ENCODE measurements around the gene BST1.

BST1 gene

GRCh38 chr4:15676899-15677298 lies 26.0 kb upstream of the BST1 start:
- no peak for DNase-seq

- no peak for DNase-seq
Measured at GRCh38 chr4:15677507-15677988, 25.3 kb upstream of the BST1 start.

DNA sequence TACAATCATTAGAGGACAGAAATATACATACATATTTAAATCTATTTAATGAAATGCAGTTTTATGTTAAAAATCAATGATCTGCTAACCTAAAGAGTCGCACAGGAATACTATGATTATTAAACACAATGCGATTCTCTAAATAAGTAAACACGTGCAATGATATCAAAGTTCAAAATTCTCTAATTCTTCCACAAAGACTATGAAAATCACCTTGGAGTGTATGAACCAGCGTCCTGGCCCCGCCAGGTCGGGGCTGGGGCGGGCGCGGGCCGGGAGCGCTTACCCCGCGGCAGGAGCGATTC lies 21.8 kb upstream of the BST1 start:
- DNase-seq = no peak

GRCh38 chr4:15681372-15682241 lies 21.3 kb upstream of the BST1 start, which contains the start of gene FAM200B:
Gene FAM200B, plus strand, starts transcription at chr4:15681827. Its CDS starts 5,151 bp downstream, at chr4:15686978.
- peak; percentile 83 to 97 (median 93) for DNase-seq

DNA sequence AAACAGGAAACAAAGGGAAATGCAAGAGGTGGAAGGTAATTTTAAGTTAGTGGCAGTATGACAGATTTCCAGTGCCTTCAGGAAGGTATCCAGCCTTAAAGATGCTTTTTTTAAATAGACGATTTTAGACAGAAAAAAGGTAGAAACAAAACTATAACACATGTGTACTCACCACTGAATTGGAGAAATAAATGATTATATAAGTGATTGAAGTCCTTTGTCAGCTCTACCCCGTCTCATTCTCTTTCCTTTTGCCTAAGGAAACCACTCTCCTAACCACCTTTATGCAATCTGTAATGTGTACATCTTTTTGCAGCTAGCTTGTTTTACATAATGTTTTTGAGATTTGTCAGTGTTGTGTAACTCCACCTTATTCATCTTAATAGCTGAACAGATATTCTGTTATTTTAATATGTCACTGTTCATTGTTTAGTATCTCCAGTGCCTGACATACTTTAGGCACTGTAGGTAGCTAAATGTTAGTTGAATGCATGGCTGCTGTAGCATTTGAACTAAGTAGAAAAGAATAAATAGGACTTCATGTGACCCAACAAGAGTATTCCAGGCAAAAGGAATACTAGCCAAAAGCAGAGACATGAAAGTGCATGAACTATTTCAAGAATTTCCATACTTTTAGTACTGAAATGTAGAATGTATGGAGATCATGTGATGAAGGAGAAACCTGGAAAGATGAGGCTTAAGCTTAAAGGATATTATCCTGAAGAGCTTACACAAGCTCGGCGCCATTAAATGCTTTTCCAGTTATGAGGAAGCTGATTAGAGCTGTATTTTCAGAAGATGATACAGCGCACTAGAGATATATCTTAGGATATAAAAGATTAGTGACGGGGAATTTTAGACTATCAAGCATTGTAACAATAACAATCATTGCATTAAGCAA lies 20.4 kb upstream of the BST1 start:
- no peak for DNase-seq

- no peak for DNase-seq
Measured at GRCh38 chr4:15683143-15683495, 19.7 kb upstream of the BST1 start.

GRCh38 chr4:15684498-15684897 lies 18.4 kb upstream of the BST1 start:
- DNase-seq = no peak

GRCh38 chr4:15688051-15688450 lies 14.8 kb upstream of the BST1 start:
- no peak for DNase-seq

- DNase-seq = no peak
Measured at GRCh38 chr4:15689540-15689939, 13.3 kb upstream of the BST1 start.

- DNase-seq = no peak
Measured at GRCh38 chr4:15690020-15690809, 12.7 kb upstream of the BST1 start.

DNA sequence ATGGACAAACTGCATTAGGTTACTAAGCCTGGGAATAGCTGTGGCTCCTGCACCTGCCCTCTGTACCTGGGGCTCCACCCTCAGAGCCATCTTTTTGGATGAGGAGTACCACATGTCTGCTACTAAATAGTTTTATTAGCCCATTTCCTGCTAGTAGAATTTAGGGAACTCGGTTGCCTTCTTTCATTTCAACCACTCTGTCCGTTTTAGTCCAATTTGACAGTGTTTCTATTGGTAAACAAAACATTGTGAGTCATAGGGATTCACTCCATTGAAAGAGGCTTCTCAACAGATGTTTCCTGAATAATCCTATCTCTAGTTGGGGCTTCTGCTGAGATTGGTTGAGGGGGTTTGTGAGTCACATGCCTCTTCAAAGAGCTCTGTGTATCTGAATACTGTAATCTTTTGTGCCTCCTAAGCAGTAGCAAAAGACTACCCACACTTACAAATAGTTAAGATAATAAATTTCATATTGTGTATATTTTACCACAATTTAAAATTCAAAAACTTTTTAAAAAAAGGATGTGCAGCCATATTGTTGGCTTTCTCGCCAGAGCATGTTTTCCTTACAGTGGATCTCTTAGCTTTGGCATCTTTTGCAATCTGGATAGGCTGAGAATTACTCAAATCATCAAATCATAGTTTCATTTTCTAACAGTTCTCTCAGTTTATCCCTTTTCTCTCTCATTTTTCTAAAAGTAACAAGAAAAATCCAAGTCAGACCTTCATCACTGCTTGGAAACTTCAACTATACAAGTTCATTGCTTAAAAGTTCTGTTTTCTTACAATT lies 11.3 kb upstream of the BST1 start:
- no peak for DNase-seq

DNA sequence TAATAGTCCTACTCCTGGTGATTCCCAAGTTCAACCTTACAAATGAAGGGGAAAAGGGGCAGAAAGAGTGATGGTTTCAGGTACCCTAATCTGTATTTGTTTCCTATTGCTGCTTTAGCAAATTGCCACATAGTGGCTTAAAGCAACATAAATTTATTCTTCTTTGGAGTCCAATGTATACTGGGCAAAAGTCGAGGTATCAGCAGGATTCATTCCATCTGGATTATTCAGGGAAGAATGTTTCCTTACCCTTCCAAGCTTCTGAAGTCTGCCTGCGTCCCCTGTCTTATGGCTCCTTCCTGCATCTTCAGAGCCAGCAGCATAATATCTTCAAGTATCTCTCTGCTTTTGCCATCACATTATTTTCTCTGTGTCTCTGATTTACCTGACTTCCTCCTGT lies 10.3 kb upstream of the BST1 start:
- DNase-seq = no peak

DNA sequence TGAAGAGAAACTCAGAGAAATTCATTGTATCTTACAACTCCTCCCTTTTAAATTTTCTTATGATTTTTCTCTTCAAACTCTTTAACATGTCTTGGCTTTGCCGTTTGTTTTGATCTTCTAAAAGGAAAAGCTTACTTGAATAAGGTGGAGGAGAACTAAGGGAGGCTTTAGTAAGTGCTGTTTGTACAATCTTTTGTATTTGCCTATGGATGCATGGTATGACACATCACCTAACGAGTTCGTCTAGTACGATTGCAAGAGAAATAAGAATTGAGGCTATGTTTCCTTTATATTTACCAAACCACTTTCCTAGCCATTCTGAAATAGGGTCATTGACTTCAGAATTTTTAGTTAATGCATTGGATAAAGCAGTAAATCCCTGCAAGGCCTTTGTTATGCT lies 8.4 kb upstream of the BST1 start:
- no peak for DNase-seq

DNA sequence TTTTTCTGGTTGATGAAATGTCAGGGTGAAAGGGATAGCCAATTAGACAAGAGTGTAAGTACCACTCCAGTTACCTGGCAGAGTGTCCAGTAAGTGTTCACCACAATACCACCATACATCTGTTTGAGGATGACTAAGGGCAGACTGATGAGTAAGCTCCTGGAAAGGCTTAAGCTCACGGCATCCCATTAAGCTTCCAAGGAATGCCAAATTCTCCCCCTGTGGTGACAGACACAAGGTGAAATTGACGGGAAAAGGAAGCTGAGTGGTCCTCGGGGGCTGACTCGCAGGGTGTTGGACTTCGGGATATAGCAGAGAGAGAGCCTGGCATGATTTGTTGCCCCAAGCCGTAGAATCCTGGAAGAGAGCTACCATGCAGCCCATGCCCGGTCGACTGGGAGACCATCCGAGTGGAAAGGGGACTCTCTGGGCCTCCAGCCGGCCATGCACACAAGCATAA lies 7.6 kb upstream of the BST1 start:
- no peak for DNase-seq

DNA sequence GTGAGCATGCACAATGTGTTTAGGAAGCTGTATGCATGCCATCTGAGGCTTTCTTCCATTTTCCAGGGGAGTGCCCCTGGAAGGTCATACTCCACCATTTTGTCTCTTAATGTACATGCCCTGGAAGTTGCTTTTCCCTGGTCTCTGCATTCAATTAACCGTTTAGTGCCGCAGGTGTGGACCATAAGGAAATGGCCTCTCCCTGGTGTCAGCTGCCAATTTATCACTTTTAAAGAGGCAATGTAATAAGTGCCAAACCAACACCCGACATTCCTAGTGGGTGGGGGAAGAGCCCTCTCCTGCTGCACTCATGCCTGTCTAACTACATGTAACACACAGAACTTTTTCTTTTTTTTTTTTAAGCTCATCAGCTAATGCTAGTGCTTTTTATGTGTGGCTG lies 7.1 kb upstream of the BST1 start:
- no peak for DNase-seq

- DNase-seq = no peak
Measured at GRCh38 chr4:15696866-15697265, 6.0 kb upstream of the BST1 start.

DNA sequence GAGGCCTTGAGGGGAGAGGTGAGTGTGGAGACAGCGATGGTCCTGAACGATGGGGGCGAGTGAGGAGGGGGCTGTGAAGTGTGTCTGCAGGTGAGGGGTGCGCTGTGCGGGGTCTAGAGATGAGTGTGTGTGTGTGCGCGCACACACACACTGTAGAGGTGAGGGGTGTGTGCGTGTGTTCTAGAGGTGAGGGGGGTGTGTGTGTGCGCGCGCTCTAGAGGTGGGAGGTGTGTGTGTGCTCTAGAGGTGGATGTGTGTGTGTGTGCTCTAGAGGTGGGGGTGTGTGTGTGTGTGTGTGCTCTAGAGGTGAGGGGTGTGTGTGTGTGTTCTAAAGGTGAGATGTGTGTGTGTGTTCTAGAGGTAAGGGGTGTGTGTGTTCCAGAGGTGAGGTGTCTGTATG lies 574 bp downstream of the BST1 start:
- DNase-seq = no peak

GRCh38 chr4:15704129-15704528 lies 1.3 kb downstream of the BST1 start:
- no peak for DNase-seq

DNA sequence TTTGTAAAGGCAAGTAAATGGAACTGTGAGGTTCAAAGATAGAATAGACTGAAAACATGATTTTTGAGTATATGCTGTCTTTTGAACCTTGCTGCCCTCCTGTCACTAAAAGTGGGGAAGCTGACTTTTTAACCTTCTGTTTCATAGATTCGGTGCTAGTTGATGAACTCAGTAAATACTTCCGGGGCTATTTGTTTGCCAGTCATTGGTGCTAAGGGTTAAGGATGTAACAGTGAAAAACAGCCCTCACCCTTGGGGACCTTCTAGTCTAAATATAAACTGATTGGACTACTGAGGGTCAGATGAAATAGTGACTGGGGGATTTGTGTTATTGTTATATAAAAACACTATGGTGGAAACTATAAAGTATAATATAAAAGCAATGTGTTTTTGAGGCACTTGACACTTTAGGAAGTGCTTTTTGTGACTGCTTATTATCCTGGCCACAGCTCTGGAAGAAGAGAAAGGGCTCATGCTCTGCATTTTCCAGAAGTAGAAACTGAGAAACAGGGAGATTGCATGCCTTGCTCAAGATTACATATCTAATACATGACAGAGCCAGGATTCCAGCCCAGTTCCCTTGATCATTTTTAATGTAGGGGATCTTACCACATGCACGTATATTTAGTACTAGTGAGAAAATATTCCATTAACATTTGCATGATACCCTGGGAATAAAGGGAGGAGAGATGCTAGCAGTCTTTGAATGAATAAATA lies 3.9 kb downstream of the BST1 start:
- DNase-seq = no peak

DNA sequence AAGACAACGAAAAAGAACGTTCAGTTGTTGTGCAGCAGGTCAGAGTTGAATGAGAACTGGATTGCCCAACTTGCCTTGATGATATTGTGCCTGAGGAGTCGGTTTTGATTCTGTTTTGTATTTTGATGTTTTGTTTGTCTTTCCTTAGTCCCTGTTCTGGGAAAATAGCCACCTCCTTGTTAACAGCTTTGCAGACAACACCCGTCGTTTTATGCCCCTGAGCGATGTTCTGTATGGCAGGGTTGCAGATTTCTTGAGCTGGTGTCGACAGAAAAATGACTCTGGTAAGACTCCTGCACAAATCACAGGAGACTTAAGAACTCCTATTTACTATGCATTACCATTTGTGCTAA lies 4.5 kb downstream of the BST1 start:
- DNase-seq = no peak

GRCh38 chr4:15711762-15712161 lies 8.9 kb downstream of the BST1 start:
- DNase-seq = no peak

DNA sequence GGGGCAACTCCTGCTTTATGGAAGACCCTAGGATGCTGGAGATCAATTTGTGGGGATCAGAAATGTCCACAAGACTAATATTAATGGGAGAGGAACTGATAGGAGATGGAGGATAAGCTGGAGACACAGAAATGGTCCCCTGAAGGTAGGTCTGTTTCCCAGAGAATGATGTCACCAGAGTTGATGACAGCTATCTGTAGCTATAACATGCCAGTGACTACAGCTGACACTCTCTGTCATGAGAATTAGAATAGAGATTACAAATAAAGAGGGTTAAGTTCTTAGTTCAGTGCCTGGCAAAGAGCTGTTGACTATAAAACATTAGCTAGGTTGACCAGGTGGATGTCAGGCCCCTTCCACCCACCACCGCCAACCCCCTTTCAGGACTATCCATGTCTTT lies 9.3 kb downstream of the BST1 start:
- DNase-seq = no peak

Data from stimulated activated naive CD4-positive, alpha-beta T cell (primary cell).